Esophagus squamous epithelium (tissue), 5 donors: Measurements from ENCODE around the gene ZNF445. TPM values are rescaled to one million over a fixed set of nuclear protein-coding genes. Genes with fewer than 3 reads are reported as not detected.

Source experiments
- DNase-seq: peaks from one replicate; lab custom pipeline; 2025; lab: John Stamatoyannopoulos, UW
- H3K27ac ChIP-seq, 4 donors: fragments of 200-600 bp; sonication (generic); one replicate each; pipeline ENCODE4 v1.5.1; 2016 to 2019; ENCODE audit warnings: mild to moderate bottlenecking in 1 of 4
- H3K27me3 ChIP-seq, 4 donors: fragments of 200-600 bp; sonication (generic); 1 replicate in 3 of 4; 2 replicates in 1 of 4; pipeline versions ENCODE4 v1.5.1 to v1.6.0; 2017 to 2021; ENCODE audit warnings: antibody characterized with exemption in 1 of 4
- H3K36me3 ChIP-seq, 3 donors: fragments of 200-600 bp; sonication (generic); one replicate each; pipeline ENCODE4 v1.5.1; 2016 to 2019
- H3K4me1 ChIP-seq, 3 donors: fragments of 200-600 bp; sonication (generic); one replicate each; pipeline ENCODE4 v1.5.1; 2017 to 2019
- H3K4me3 ChIP-seq, 4 donors: fragments of 200-600 bp; sonication (generic); 1 replicate in 3 of 4; 2 replicates in 1 of 4; pipeline ENCODE4 v1.5.1; 2016 to 2019; ENCODE audit warnings: mild to moderate bottlenecking in 2 of 4, moderate library complexity in 1 of 4
- H3K9me3 ChIP-seq, 3 donors: fragments of 200-600 bp; sonication (generic); one replicate each; pipeline ENCODE4 v1.5.1; 2016 to 2019
- CTCF ChIP-seq, 6 experiments: fragments of 450-650 bp in 4 of 6; fragments of 200-600 bp in 2 of 6; sonication (generic) in 2 of 6; IDR thresholded peaks; one replicate each; pipeline ENCODE4 v1.5.1; 2016 to 2019; ENCODE audit warnings: antibody characterized with exemption in 6 of 6, mild to moderate bottlenecking in 4 of 6, moderate library complexity in 4 of 6
- POLR2A ChIP-seq, 4 donors: fragments of 450-650 bp; IDR thresholded peaks; one replicate each; pipeline ENCODE4 v1.6.1; 2017; ENCODE audit warnings: antibody characterized with exemption in 4 of 4, mild to moderate bottlenecking in 4 of 4, moderate library complexity in 3 of 4
- WGBS, 2 donors: methylation state at CpG; one replicate each; pipeline ENCODE4 v1.1.5; 2018; 5-methylcytosine and 5-hydroxymethylcytosine counted together
- intact Hi-C: fragments of 100-400 bp; cut with DNase I; formaldehyde crosslinking; loops from one replicate; pipeline ENCODE4 v1.15.0; 2022
- total RNA-seq, 4 donors: library from RNA; depleted of rRNA; stranded (reverse); fragments of >200 nt; gene quantifications; one replicate each; pipeline ENCODE4 v1.1.0, GENCODE V29; 2016
- donor health status: DM: yes; HTN: yes; CAD: no.

Gene ZNF445
- total RNA-seq, result 1 to 10 TPM; 3.2 to 6.9 (median 4.6) TPM

- H3K4me3 ChIP-seq, result peak within 1 kb of the TSS; percentile 67 to 93 (median 75)
- no peak for DNase-seq
- no peaks in the 10 kb centered on the region for H3K9me3 ChIP-seq
- no peaks in the 10 kb centered on the region for H3K36me3 ChIP-seq
- WGBS, 2 donors, result 0% methylated on average over 10 to 11 of the region's 69 CpGs
- intact Hi-C loops, result no loop called here
- no peaks in the 10 kb centered on the region for H3K27me3 ChIP-seq
- TF ChIP-seq CTCF (IDR thresholded peaks at IDR 0.05), result no peak
- TF ChIP-seq POLR2A (IDR thresholded peaks at IDR 0.05), result peak in 2 of 4 donors; percentile 9 to 42
- H3K4me1 ChIP-seq, result peaks cover 0 to 39% (median 18%) of the 10 kb centered on the region in 3 donors
- peak within 1 kb of the TSS; percentile 70 to 91 (median 78) for H3K27ac ChIP-seq
Measured at GRCh38 chr3:44477312-44478030, at the start of gene ZNF445. Gene ZNF445 (minus strand): TSS chr3:44477670. CDS start chr3:44455549, 22,121 bp downstream.

GRCh38 chr3:44525060-44525459, 47.6 kb upstream of the ZNF445 start:
- no peaks in the 10 kb centered on the region for H3K36me3 ChIP-seq
- no peak overlapping the region for H3K4me3 ChIP-seq
- intact Hi-C loops, result loop anchor here (10.0 kb wide), 1 partner anchor 200 kb away; no protein-coding TSS in a partner anchor
- 75 to 78% methylated on average over 5 of the region's 5 CpGs for WGBS, 2 donors
- TF ChIP-seq CTCF (IDR thresholded peaks at IDR 0.05), result no peak
- no peak for TF ChIP-seq POLR2A (IDR thresholded peaks at IDR 0.05)
- no peaks in the 10 kb centered on the region for H3K9me3 ChIP-seq
- no peak overlapping the region for H3K27ac ChIP-seq
- no peaks in the 10 kb centered on the region for H3K4me1 ChIP-seq
- no peak for DNase-seq
- H3K27me3 ChIP-seq, result peaks cover 0 to 81% (median 0%) of the 10 kb centered on the region in 4 donors

- Histone ChIP-seq H3K9me3 (no peaks in the 10 kb centered on the region), H3K27ac (no peak overlapping the region), H3K36me3 (no peaks in the 10 kb centered on the region), H3K27me3 (peaks cover 0 to 74% (median 0%) of the 10 kb centered on the region in 4 donors), H3K4me1 (no peaks in the 10 kb centered on the region), H3K4me3 (no peak overlapping the region)
- DNase-seq, result no peak
- WGBS, 2 donors, result 23 to 32% methylated on average over 7 of the region's 7 CpGs
- intact Hi-C loops, result loop anchor here (10.0 kb wide), 1 partner anchor 198 kb away; no protein-coding TSS in a partner anchor
- no peak for TF ChIP-seq POLR2A (IDR thresholded peaks at IDR 0.05)
- TF ChIP-seq CTCF (IDR thresholded peaks at IDR 0.05), result no peak
Measured at GRCh38 chr3:44522494-44522933, 45.0 kb upstream of the ZNF445 start.

GRCh38 chr3:44521721-44522120, 44.3 kb upstream of the ZNF445 start:
- DNase-seq, result no peak
- TF ChIP-seq POLR2A (IDR thresholded peaks at IDR 0.05) (no peak), CTCF (IDR thresholded peaks at IDR 0.05) (no peak)
- H3K36me3 ChIP-seq, result no peaks in the 10 kb centered on the region
- H3K4me1 ChIP-seq, result no peaks in the 10 kb centered on the region
- no peaks in the 10 kb centered on the region for H3K9me3 ChIP-seq
- WGBS, 2 donors, result 97% methylated on average over 3 of the region's 3 CpGs; no CpG with 5 or more reads in 1 of the 2 donors
- H3K27ac ChIP-seq, result no peak overlapping the region
- H3K4me3 ChIP-seq, result no peak overlapping the region
- intact Hi-C loops, result loop anchor here (10.0 kb wide), 1 partner anchor 197 kb away; no protein-coding TSS in a partner anchor
- peaks cover 0 to 67% (median 0%) of the 10 kb centered on the region in 4 donors for H3K27me3 ChIP-seq

- H3K4me1 ChIP-seq, result no peaks in the 10 kb centered on the region
- H3K4me3 ChIP-seq, result no peak overlapping the region
- H3K27me3 ChIP-seq, result peaks cover 0 to 40% (median 0%) of the 10 kb centered on the region in 4 donors
- no peaks in the 10 kb centered on the region for H3K9me3 ChIP-seq
- no peak for DNase-seq
- H3K27ac ChIP-seq, result no peak overlapping the region
- 44 to 58% methylated on average over 2 of the region's 2 CpGs for WGBS, 2 donors
- no peak for TF ChIP-seq POLR2A (IDR thresholded peaks at IDR 0.05)
- intact Hi-C loops, result no loop called here
- H3K36me3 ChIP-seq, result no peaks in the 10 kb centered on the region
Measured at GRCh38 chr3:44518782-44519156, 41.3 kb upstream of the ZNF445 start.
